Inferior parietal cortex (tissue), 1 donor: ENCODE data around the gene MAPKAP1.

Source experiments
- DNase-seq: peaks from one replicate; pipeline ENCODE4 v3.0.0-alpha.2; 2016; ENCODE audit errors: extremely low spot score

The MAPKAP1 gene

GRCh38 chr9:125564631-125565030 lies 142.4 kb downstream of the MAPKAP1 start:
- no peak for DNase-seq

GRCh38 chr9:125561509-125562148 lies 145.4 kb downstream of the MAPKAP1 start:
- DNase-seq, result no peak

GRCh38 chr9:125559894-125560293 lies 147.1 kb downstream of the MAPKAP1 start:
- DNase-seq, result no peak

DNA sequence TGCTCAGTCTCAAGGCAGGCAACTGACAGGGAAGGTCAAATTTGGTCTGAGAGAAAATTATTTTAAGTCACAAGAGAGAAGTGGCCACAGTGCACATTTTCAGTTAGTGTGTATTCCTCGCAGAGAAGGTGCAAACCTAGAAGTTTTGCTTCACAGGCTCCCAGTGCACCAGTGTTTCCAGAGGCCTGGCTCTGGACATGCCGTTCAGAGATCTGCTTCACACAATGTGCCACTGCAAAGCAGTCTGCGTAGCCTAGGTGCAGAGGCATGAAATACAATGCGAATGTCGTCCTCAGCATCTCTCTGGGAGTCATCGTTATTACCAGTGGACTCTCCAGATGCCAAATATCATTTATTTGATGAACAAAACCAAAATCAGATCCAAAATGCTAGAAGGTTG lies 147.8 kb downstream of the MAPKAP1 start:
- DNase-seq, result no peak

DNA sequence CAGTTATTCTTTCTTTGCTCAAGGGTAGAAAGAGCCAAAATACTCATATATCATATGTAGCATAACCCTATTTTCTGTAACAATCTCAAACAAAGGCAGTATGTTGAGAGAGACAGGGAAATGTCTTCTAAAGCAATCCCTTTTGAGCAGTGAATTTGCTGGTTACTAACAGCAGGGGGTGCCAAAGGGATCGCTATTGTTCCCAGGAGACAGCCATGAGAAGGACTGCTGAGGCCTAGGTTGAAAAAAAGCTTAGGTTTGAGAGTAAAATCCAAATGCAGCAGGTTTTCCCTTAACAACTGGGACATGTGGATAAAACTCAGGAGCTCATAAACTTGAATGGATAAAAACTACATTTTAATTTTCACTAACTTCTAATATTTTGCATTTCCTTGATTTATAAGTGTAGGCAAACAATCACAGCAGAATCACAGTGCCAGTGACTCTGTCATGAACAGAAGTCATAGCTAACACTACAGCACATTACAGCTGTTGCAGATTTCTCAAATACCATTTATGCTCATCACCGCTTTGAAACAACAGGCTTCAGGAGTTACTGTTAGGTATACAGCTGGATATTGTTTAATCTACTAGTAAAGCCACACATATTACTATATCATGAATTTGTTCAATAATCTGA lies 148.4 kb downstream of the MAPKAP1 start:
- peak; percentile 83 for DNase-seq

- no peak for DNase-seq
These were observed 150.8 kb downstream of the MAPKAP1 start for GRCh38 chr9:125556046-125556721.

- no peak for DNase-seq
These were observed 152.3 kb downstream of the MAPKAP1 start for GRCh38 chr9:125554726-125555125.

- DNase-seq, result no peak
These were observed 155.2 kb downstream of the MAPKAP1 start for GRCh38 chr9:125551781-125552180.

DNA sequence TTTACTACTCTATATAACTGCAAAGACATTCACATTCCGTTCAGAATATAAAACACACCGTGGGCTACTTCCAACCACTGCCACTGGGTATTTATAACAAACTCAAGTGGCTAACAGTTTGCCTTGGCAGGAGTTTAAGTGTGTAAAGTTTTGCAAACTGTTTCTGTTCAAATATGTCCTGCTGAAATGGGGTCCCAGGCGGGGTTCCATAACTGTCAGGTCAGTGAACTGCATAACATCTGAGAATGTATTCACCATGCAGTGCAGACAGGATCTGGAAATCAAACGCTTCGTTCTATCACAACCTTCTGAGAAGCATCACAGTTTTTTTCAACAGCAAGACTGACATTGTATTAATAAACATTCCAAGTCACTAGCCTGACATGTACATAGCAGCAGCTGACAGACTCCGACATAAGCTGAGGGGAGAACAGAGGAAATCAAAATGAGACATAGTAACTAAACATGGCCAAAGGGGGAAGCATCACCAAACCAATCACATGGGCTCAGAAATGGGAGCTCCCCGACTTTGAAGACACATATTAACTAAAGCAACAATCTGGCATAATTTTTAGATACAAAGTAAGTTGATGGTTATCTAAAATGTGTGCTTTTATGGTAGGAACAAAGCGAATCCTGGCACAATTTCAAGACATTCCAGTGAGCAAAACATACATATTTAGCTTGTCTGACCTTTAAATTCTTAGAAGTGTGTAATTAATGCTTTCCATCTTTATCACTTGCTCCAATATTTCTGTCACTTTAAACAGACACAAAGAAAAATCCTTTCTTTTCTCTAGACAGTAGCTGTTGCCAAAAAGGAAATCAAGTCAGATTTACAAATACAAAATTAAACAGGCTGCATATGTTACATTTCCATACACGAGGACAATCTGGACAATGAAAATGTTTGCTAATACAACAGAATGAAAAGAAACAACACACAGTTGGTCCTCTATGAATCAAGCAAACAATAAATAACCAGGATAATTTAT lies 156.8 kb downstream of the MAPKAP1 start:
- DNase-seq, result no peak

DNA sequence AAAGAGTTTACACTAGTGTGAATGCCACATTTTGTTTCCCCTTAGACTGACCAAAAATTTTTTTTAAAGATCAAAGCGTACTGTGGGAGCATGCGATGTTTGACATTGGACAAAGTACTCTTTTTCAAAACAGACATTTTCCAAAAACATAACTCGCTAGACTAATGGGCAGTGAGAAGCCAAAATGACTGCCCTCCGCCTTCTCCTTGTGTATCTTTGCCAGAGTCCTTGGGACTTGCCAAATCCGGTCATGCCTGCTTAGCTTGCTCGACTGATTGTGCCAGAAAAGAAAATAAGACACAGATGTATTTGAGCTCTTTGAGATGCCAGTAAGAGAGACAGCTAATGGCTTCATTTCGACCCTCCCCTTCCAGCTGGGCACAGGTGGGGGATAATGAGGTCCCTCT lies 157.5 kb downstream of the MAPKAP1 start:
- peak; percentile 9 for DNase-seq

GRCh38 chr9:125549039-125549438 lies 158.0 kb downstream of the MAPKAP1 start:
- DNase-seq, result no peak

DNA sequence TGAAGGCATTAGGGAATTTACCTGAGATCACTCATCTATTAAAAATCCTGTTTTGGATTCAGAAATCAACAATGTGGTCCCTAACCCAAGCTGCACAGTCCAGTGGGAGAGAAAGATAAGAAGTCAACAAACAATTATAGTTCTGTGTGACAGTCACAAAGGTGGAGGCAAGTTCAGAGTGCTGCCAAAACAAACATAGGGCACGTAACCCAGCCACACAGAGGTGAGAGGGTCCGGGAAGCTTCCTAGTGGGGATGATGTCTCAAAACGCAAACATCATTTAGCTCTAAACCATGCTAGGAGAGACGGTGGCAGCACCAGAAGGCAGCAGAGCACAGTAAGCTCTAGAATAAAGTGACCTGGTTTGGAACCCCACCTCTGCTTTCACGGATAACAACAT lies 158.9 kb downstream of the MAPKAP1 start:
- DNase-seq, result no peak

GRCh38 chr9:125547368-125547767 lies 159.6 kb downstream of the MAPKAP1 start:
- no peak for DNase-seq

GRCh38 chr9:125545845-125546244 lies 161.2 kb downstream of the MAPKAP1 start:
- DNase-seq, result no peak

- DNase-seq, result peak; percentile 55
These were observed 161.9 kb downstream of the MAPKAP1 start for GRCh38 chr9:125544988-125545651.

DNA sequence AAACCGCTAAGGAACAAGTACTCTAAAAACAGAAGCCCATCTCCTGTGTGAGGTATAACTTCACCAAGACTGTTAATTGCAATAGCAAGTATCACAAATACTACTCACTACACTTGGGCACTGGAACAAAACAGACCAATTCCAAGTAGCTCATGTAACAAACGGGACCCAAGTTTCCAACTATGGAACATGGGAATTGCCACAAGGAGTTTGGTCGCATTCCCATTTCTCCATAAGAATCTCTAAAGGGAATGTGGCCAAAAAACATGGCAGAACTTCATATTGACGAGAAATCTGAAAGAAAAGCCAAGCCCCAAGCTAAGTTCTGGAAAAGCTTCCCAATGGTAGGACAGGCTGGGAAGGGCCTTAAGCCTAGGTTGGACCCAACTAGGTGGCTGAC lies 162.5 kb downstream of the MAPKAP1 start:
- no peak for DNase-seq

DNA sequence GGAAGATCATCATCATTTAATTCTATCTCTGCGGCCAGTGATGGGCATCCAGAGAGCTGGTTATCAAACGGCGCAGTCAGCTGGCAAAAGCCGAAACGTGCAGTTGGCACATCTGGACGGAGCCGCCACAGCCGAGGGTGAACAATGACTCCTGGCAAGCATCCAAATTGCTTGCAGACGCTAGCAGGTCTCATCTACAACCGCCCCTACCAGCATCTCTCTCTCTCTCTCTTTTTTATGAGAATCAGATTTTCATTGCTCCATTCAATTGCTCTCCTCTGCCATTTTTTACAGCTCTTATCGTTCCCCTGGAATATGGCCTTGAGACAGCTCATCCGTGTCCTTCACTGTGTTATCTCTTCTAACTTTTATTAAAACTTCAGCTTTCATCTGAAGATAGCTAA lies 165.2 kb downstream of the MAPKAP1 start:
- peak; percentile 11 for DNase-seq

- no peak for DNase-seq
These were observed 166.5 kb downstream of the MAPKAP1 start for GRCh38 chr9:125540497-125540896.

GRCh38 chr9:125538092-125538473 lies 168.9 kb downstream of the MAPKAP1 start:
- DNase-seq, result no peak

- DNase-seq, result no peak
These were observed 169.4 kb downstream of the MAPKAP1 start for GRCh38 chr9:125537442-125538091.

DNA sequence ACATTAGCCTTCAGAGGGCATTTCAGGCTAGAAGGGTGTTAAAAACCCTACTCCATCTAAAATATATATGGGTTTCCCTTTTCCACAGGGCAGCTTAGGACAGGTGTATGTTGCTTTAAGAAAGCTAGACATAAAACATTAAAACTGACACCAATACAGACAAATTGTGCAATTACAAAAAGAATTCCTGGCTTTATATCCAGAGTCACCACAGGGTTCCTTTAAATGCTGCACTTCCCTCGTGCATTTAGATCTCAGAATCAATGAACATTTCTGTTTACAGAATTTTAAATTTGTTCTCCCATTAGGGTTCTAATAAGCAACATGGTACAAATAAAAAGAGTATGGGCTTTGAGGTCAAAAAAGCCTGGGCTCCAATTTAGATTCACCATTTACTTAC lies 170.2 kb downstream of the MAPKAP1 start:
- no peak for DNase-seq
